ENCODE measurements around the gene MYT1. TPM values are rescaled to one million over a fixed set of nuclear protein-coding genes. Genes with fewer than 3 reads are reported as not detected.
A peak's percentile ranks its signal among the peaks of the same experiment; 100 is the strongest.

The MYT1 gene
- total and polyA plus RNA-seq, 2 of the 13 experiments (the other 11 are each of a cell fraction or from before 2014, with no cell fraction given): 0.58 to 2.5 TPM

DNA sequence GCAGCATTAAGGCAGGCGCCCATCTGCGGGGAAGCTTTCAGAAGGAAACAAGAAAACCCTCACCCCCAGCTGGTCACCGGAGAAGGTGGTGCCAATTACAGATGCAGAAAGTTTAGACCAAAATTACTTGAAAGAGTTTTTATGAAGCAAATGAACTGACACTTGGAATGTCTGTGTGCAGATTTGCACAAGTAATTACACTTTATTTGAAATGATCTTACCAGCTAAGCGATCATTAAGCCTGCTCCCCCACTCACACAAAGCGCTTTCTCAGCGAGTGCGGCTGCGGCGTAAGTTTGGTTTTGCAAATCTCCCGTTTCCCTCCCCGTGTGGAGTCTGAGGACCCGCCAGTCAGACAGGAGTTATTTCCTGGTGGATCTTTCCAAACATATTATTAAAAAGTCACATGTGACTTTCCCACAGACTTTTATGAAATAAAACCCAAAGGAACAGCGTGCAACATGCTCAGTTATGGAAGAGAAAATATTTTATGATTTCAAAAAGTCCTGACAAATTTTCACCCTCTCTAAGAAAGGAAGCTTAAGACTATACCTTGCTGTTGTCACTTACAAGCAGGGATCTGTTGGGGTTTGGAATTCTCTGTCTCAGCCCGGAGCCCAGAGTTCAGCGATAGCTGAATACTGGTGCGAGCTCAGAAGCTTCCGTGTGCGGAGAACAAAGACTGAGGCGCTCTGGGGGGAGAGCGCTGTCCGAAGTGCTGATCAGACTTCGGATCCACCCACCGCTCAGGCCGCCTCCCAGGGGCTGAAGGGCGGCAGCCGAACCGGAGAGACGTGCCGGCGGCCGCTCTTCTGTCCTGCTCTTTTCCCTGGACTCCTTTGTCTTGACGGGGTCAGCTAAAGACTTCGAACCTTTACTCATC, 2.7 kb upstream of the MYT1 start (continued):
- TF ChIP-seq KDM6A (CRISPR knock-in tag; IDR thresholded peaks at IDR 0.05; ENCODE audit: low read depth) (no peak), MZF1 (CRISPR knock-in tag; IDR thresholded peaks at IDR 0.05; ENCODE audit: borderline replicate concordance) (no peak), ATF7-NPFF (CRISPR knock-in tag; IDR thresholded peaks at IDR 0.05; ENCODE audit: low read depth) (peak; percentile 95; the same call in 1 of the 2 replicates), KLF6 (CRISPR knock-in tag; IDR thresholded peaks at IDR 0.05) (peak; percentile 100), NBN (conservative IDR thresholded peaks at IDR 0.05) (no peak), ZBTB3 (CRISPR knock-in tag; IDR thresholded peaks at IDR 0.05; ENCODE audit: borderline replicate concordance, low read depth) (no peak; the same call in 1 of the 2 replicates), ZNF782 (CRISPR knock-in tag; IDR thresholded peaks at IDR 0.05; ENCODE audit: borderline replicate concordance) (peak; percentile 96), NKX3-1 (CRISPR knock-in tag; IDR thresholded peaks at IDR 0.05) (peak; percentile 99), PCBP2 (optimal IDR thresholded peaks at IDR 0.05; ENCODE audit: low read depth, low read length, poor library complexity, severe bottlenecking) (no peak), MAZ (IDR thresholded peaks at IDR 0.05; ENCODE audit: borderline replicate concordance, low read depth, low read length) (0 out of 2 replicates have a peak, but pooled peaks have one; percentile 63), MAZ (CRISPR knock-in tag; IDR thresholded peaks at IDR 0.05; ENCODE audit: low read depth) (peak; percentile 89), MED13 (CRISPR knock-in tag; IDR thresholded peaks at IDR 0.05) (peak; percentile 71; the same call in 1 of the 2 replicates)
- TF ChIP-seq, protein P1, sequence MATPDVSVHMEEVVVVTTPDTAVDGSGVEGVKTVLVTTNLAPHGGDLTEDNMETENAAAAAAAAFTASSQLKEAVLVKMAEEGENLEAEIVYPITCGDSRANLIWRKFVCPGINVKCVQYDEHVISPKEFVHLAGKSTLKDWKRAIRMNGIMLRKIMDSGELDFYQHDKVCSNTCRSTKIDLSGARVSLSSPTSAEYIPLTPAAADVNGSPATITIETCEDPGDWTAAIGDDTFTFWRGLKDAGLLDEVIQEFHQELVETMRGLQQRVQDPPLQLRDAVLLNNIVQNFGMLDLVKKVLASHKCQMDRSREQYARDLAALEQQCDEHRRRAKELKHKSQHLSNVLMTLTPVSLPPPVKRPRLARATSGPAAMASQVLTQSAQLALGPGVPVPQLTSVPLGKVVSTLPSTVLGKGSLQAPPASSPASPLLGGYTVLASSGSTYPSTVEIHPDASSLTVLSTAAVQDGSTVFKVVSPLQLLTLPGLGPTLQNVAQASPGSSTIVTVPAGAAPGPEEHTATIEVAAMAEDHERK (CRISPR knock-in tag; IDR thresholded peaks at IDR 0.05; ENCODE audit: low read depth): no peak
- TF ChIP-seq, protein P2, sequence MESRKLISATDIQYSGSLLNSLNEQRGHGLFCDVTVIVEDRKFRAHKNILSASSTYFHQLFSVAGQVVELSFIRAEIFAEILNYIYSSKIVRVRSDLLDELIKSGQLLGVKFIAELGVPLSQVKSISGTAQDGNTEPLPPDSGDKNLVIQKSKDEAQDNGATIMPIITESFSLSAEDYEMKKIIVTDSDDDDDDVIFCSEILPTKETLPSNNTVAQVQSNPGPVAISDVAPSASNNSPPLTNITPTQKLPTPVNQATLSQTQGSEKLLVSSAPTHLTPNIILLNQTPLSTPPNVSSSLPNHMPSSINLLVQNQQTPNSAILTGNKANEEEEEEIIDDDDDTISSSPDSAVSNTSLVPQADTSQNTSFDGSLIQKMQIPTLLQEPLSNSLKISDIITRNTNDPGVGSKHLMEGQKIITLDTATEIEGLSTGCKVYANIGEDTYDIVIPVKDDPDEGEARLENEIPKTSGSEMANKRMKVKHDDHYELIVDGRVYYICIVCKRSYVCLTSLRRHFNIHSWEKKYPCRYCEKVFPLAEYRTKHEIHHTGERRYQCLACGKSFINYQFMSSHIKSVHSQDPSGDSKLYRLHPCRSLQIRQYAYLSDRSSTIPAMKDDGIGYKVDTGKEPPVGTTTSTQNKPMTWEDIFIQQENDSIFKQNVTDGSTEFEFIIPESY (CRISPR knock-in tag; IDR thresholded peaks at IDR 0.05): peak; percentile 60; the same call in 1 of the 2 replicates
- TF ChIP-seq, protein P3, sequence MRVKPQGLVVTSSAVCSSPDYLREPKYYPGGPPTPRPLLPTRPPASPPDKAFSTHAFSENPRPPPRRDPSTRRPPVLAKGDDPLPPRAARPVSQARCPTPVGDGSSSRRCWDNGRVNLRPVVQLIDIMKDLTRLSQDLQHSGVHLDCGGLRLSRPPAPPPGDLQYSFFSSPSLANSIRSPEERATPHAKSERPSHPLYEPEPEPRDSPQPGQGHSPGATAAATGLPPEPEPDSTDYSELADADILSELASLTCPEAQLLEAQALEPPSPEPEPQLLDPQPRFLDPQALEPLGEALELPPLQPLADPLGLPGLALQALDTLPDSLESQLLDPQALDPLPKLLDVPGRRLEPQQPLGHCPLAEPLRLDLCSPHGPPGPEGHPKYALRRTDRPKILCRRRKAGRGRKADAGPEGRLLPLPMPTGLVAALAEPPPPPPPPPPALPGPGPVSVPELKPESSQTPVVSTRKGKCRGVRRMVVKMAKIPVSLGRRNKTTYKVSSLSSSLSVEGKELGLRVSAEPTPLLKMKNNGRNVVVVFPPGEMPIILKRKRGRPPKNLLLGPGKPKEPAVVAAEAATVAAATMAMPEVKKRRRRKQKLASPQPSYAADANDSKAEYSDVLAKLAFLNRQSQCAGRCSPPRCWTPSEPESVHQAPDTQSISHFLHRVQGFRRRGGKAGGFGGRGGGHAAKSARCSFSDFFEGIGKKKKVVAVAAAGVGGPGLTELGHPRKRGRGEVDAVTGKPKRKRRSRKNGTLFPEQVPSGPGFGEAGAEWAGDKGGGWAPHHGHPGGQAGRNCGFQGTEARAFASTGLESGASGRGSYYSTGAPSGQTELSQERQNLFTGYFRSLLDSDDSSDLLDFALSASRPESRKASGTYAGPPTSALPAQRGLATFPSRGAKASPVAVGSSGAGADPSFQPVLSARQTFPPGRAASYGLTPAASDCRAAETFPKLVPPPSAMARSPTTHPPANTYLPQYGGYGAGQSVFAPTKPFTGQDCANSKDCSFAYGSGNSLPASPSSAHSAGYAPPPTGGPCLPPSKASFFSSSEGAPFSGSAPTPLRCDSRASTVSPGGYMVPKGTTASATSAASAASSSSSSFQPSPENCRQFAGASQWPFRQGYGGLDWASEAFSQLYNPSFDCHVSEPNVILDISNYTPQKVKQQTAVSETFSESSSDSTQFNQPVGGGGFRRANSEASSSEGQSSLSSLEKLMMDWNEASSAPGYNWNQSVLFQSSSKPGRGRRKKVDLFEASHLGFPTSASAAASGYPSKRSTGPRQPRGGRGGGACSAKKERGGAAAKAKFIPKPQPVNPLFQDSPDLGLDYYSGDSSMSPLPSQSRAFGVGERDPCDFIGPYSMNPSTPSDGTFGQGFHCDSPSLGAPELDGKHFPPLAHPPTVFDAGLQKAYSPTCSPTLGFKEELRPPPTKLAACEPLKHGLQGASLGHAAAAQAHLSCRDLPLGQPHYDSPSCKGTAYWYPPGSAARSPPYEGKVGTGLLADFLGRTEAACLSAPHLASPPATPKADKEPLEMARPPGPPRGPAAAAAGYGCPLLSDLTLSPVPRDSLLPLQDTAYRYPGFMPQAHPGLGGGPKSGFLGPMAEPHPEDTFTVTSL (CRISPR knock-in tag; IDR thresholded peaks at IDR 0.05; ENCODE audit: borderline replicate concordance): peak; percentile 70
- TF ChIP-seq, protein P4, sequence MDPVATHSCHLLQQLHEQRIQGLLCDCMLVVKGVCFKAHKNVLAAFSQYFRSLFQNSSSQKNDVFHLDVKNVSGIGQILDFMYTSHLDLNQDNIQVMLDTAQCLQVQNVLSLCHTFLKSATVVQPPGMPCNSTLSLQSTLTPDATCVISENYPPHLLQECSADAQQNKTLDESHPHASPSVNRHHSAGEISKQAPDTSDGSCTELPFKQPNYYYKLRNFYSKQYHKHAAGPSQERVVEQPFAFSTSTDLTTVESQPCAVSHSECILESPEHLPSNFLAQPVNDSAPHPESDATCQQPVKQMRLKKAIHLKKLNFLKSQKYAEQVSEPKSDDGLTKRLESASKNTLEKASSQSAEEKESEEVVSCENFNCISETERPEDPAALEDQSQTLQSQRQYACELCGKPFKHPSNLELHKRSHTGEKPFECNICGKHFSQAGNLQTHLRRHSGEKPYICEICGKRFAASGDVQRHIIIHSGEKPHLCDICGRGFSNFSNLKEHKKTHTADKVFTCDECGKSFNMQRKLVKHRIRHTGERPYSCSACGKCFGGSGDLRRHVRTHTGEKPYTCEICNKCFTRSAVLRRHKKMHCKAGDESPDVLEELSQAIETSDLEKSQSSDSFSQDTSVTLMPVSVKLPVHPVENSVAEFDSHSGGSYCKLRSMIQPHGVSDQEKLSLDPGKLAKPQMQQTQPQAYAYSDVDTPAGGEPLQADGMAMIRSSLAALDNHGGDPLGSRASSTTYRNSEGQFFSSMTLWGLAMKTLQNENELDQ (CRISPR knock-in tag; IDR thresholded peaks at IDR 0.05; ENCODE audit: borderline replicate concordance): peak; percentile 99

Measured in HepG2 (cell line).